GM13977 (cell line): Measurements from ENCODE around the gene CSNK1D.

ENCODE experiments used
- DNase-seq: peaks from one replicate; pipeline ENCODE4 v3.0.0; 2012; ENCODE audit warnings: low spot score
- CTCF ChIP-seq: IDR thresholded peaks from 2 replicates; pipeline ENCODE4 v1.5.1; 2012; ENCODE audit warnings: mild to moderate bottlenecking, control low read depth; ENCODE audit not compliant: insufficient read depth; ENCODE audit errors: extremely low read depth, missing control alignments
- in situ Hi-C: fragments of 300-500 bp; cut with MboI; formaldehyde crosslinking; loops from one replicate; pipeline ENCODE4 v1.12.0; 2022; ENCODE audit warnings: low sequenced_read_pairs, low pct_unique_long_range_greater_than_20kb, mixed read lengths, inconsistent platforms; ENCODE audit not compliant: unreplicated experiment

Gene CSNK1D

GRCh38 chr17:82237746-82238471 is 35.6 kb downstream of the CSNK1D start:
- no peak for TF ChIP-seq CTCF
- DNase-seq = no peak
- in situ Hi-C loops = no loop called here

GRCh38 chr17:82237083-82237745 is 36.3 kb downstream of the CSNK1D start:
- DNase-seq = no peak

GRCh38 chr17:82236142-82236971 is 37.1 kb downstream of the CSNK1D start:
- peak; percentile 77 for DNase-seq
- TF ChIP-seq CTCF = peak; percentile 86
- in situ Hi-C loops = no loop called here

More at GRCh38 chr17:82237083-82237745, 36.3 kb downstream of the CSNK1D start:
- no peak for TF ChIP-seq CTCF
- in situ Hi-C loops = no loop called here

- no peak for DNase-seq
- TF ChIP-seq CTCF = no peak
- in situ Hi-C loops = no loop called here
Observed at GRCh38 chr17:82235775-82236141, 37.7 kb downstream of the CSNK1D start.

GRCh38 chr17:82235056-82235774 is 38.3 kb downstream of the CSNK1D start:
- no peak for TF ChIP-seq CTCF
- DNase-seq = no peak
- in situ Hi-C loops = no loop called here
